ENCODE measurements around the gene PECR. TPM values are rescaled to one million over a fixed set of nuclear protein-coding genes. Genes with fewer than 3 reads are reported as not detected.

PECR gene
- total RNA-seq, 1 experiment from 2014 or later, result 15.3 TPM

DNA sequence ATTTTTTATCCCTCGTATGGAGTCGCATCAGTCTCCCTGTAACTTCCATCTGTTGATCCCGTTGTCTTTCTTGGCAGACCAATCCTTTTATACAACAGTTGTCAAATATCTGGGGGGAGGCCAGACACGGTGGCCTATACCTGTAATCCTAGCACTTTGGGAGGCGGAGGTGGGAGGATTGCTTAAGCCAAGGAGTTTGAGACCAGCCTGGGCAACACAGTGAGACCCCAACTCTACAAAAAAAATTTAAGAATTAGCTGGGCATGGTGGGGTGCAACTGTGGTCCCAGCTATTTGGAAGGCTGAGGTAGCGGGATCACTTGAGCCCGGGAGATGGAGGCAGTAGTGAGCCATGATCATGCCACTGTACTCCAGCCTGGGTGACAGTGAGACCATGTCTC lies 29.5 kb upstream of the PECR start:
- peaks cover 0 to 3% of the 10 kb centered on the region in 2 experiments; a peak in 2 of 5 replicates for H3K9me3 Mint-ChIP-seq
- DNase-seq, result no peak
- H3K36me3 Mint-ChIP-seq (ENCODE audit: insufficient read depth in 1 of 3, low read depth in 3 of 3), result peaks cover 40 to 63% (median 56%) of the 10 kb centered on the region in 3 experiments

More for the DNA sequence above, 29.5 kb upstream of the PECR start:
- no peaks in the 10 kb centered on the region for H3K27me3 ChIP-seq (ENCODE audit: insufficient read depth, low read length)
- no peak overlapping the region for H4K5ac ChIP-seq (ENCODE audit: insufficient read length, low read depth, low read length)
- H4K20me1 ChIP-seq (ENCODE audit: control insufficient read depth, insufficient read depth, insufficient read length), result no peaks in the 10 kb centered on the region
- H3K18ac ChIP-seq (ENCODE audit: insufficient read length, low read depth, low read length), result no peak overlapping the region
- no peak overlapping the region for H3K14ac ChIP-seq (ENCODE audit: insufficient read depth, low read length)
- H2BK120ac ChIP-seq (ENCODE audit: low read depth, low read length, poor library complexity, severe bottlenecking), result no peak overlapping the region
- H4K91ac ChIP-seq (ENCODE audit: insufficient read length, low read depth, low read length), result no peak overlapping the region
- H3K79me2 ChIP-seq (ENCODE audit: insufficient read depth, low read length), result peaks cover 21% of the 10 kb centered on the region; the same call in 1 of the 2 replicates
- TF ChIP-seq, protein P1, sequence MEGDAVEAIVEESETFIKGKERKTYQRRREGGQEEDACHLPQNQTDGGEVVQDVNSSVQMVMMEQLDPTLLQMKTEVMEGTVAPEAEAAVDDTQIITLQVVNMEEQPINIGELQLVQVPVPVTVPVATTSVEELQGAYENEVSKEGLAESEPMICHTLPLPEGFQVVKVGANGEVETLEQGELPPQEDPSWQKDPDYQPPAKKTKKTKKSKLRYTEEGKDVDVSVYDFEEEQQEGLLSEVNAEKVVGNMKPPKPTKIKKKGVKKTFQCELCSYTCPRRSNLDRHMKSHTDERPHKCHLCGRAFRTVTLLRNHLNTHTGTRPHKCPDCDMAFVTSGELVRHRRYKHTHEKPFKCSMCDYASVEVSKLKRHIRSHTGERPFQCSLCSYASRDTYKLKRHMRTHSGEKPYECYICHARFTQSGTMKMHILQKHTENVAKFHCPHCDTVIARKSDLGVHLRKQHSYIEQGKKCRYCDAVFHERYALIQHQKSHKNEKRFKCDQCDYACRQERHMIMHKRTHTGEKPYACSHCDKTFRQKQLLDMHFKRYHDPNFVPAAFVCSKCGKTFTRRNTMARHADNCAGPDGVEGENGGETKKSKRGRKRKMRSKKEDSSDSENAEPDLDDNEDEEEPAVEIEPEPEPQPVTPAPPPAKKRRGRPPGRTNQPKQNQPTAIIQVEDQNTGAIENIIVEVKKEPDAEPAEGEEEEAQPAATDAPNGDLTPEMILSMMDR (conservative IDR thresholded peaks at IDR 0.05), result no peak
- H3K4ac ChIP-seq (ENCODE audit: low read depth, low read length), result no peak overlapping the region
- Mint-ChIP-seq H3K4me3 (peak overlapping the region; percentile 99 to 100), H3K27me3 (ENCODE audit: low read depth) (no peaks in the 10 kb centered on the region), H3K27ac (peak overlapping the region; percentile 46 to 97 (median 70); a peak in 6 of 7 replicates), H3K4me1 (peaks cover 49 to 69% of the 10 kb centered on the region in 2 experiments)
- WGBS (ENCODE audit: extremely low coverage, insufficient read length, low lambda C conversion rate), result no CpG with 5 or more reads among the region's 7 CpGs
- H2BK20ac ChIP-seq (ENCODE audit: low read depth, low read length, poor library complexity, severe bottlenecking), result no peak overlapping the region
- H2BK15ac ChIP-seq (ENCODE audit: low read depth, low read length), result no peak overlapping the region
- H3K23ac ChIP-seq (ENCODE audit: insufficient read length, low read depth, low read length), result no peak overlapping the region
- no peaks in the 10 kb centered on the region for H3K9me3 ChIP-seq (ENCODE audit: control insufficient read depth, low read depth, low read length)
- no peaks in the 10 kb centered on the region for H3K79me1 ChIP-seq (ENCODE audit: insufficient read depth, low read depth, low read length, poor library complexity, severe bottlenecking)
- no peak overlapping the region for H2BK12ac ChIP-seq (ENCODE audit: insufficient read length, low read depth, low read length)
- no peak overlapping the region for H3K56ac ChIP-seq (ENCODE audit: insufficient read length, low read depth, low read length)
- H2BK5ac ChIP-seq (ENCODE audit: insufficient read length, low read length), result no peak overlapping the region
- H3K9ac ChIP-seq (ENCODE audit: extremely low read depth, insufficient read length, low read length), result no peak overlapping the region
- no peak overlapping the region for H3K4me2 ChIP-seq (ENCODE audit: insufficient read depth, insufficient read length, low read length)
- H3K4me1 ChIP-seq (ENCODE audit: insufficient read depth, low read length), result peaks cover 2% of the 10 kb centered on the region; the same call in 1 of the 2 replicates
- no peak overlapping the region for H2AFZ ChIP-seq (ENCODE audit: low read length)
- H4K8ac ChIP-seq (replicated peaks; ENCODE audit: insufficient read length, low read depth, low read length), result no peak overlapping the region
- H3T11ph ChIP-seq (ENCODE audit: low read length), result no peak overlapping the region
- H3K27ac ChIP-seq (ENCODE audit: insufficient read length, low read depth, low read length), result no peak overlapping the region
- no peak overlapping the region for H2AK5ac ChIP-seq (ENCODE audit: insufficient read length, low read length)
- peaks cover 8% of the 10 kb centered on the region for H3K23me2 ChIP-seq (ENCODE audit: insufficient read length, low read depth, low read length, poor library complexity, severe bottlenecking)

Measured in H9 (cell line).